Immature natural killer cell (primary cell): ENCODE data around the gene ADH6. TPM values are rescaled to one million over a fixed set of nuclear protein-coding genes. Genes with fewer than 3 reads are reported as not detected.
"Not testable (repeated sequence)": the region's sequence is repeated elsewhere in the genome, so short reads cannot be mapped to it uniquely, and the experiment has no call there.

Experiments used
- DNase-seq, 3 donors: peaks; one replicate each; pipeline ENCODE4 v3.0.0; 2022; ENCODE audit warnings: mixed read lengths in 1 of 3
- H3K27ac Mint-ChIP-seq, 6 donors: one replicate each; pipeline ENCODE4 v1.8.0; 2020; ENCODE audit warnings: mixed read lengths in 6 of 6, mild to moderate bottlenecking in 5 of 6, inconsistent platforms in 4 of 6, moderate library complexity in 3 of 6
- H3K27me3 Mint-ChIP-seq, 3 donors: one replicate each; pipeline ENCODE4 v1.8.0; 2020 to 2021; ENCODE audit warnings: low read depth in 3 of 3, mild to moderate bottlenecking in 3 of 3, mixed read lengths in 3 of 3, moderate library complexity in 3 of 3, inconsistent platforms in 1 of 3
- H3K36me3 Mint-ChIP-seq, 3 donors: one replicate each; pipeline ENCODE4 v1.8.0; 2020; ENCODE audit warnings: mixed read lengths in 3 of 3, inconsistent platforms in 2 of 3, mild to moderate bottlenecking in 2 of 3
- H3K4me1 Mint-ChIP-seq, 2 donors: one replicate each; pipeline ENCODE4 v1.8.0; 2020; ENCODE audit warnings: inconsistent platforms in 2 of 2, mild to moderate bottlenecking in 2 of 2, mixed read lengths in 2 of 2, moderate library complexity in 1 of 2
- H3K4me3 Mint-ChIP-seq, 5 donors: one replicate each; pipeline ENCODE4 v1.8.0; 2020; ENCODE audit warnings: mild to moderate bottlenecking in 5 of 5, mixed read lengths in 5 of 5, inconsistent platforms in 3 of 5, moderate library complexity in 3 of 5
- H3K9me3 Mint-ChIP-seq, 6 donors: one replicate each; pipeline ENCODE4 v1.8.0; 2020; ENCODE audit warnings: mild to moderate bottlenecking in 6 of 6, mixed read lengths in 6 of 6, inconsistent platforms in 4 of 6, moderate library complexity in 3 of 6
- polyA plus RNA-seq, 3 donors: library from polyadenylated mRNA; unstranded; fragments of 300-500 nt; fragmentation: Illumina TruSeq; gene quantifications; one replicate each; pipeline ENCODE4 v1.2.3, GENCODE V29; 2021

ADH6 gene
- polyA plus RNA-seq = not detected

GRCh38 chr4:99219072-99219471 lies at the start of gene ADH6:
TSS of gene ADH6 (minus strand) at chr4:99219246. CDS start at chr4:99219152, 94 bp downstream.
- Mint-ChIP-seq H3K9me3 (peaks cover 0 to 9% (median 5%) of the 10 kb centered on the region in 6 donors), H3K27me3 (peaks cover 0 to 6% (median 0%) of the 10 kb centered on the region in 3 donors), H3K4me3 (no peak within 1 kb of the TSS), H3K36me3 (peaks cover 0 to 3% (median 0%) of the 10 kb centered on the region in 3 donors), H3K4me1 (peaks cover 0 to 2% of the 10 kb centered on the region in 2 donors), H3K27ac (peak within 1 kb of the TSS in 2 of 6 donors; percentile 3 to 26)
- DNase-seq = no peak

GRCh38 chr4:99264927-99265326 lies 45.9 kb upstream of the ADH6 start:
- no peak overlapping the region for H3K4me3 Mint-ChIP-seq
- H3K27ac Mint-ChIP-seq = no peak overlapping the region
- no peaks in the 10 kb centered on the region for H3K4me1 Mint-ChIP-seq
- DNase-seq = no peak
- peaks cover 9 to 20% (median 16%) of the 10 kb centered on the region in 6 donors for H3K9me3 Mint-ChIP-seq
- H3K36me3 Mint-ChIP-seq = peaks cover 0 to 8% (median 3%) of the 10 kb centered on the region in 3 donors
- H3K27me3 Mint-ChIP-seq = peaks cover 0 to 4% (median 0%) of the 10 kb centered on the region in 3 donors

DNA sequence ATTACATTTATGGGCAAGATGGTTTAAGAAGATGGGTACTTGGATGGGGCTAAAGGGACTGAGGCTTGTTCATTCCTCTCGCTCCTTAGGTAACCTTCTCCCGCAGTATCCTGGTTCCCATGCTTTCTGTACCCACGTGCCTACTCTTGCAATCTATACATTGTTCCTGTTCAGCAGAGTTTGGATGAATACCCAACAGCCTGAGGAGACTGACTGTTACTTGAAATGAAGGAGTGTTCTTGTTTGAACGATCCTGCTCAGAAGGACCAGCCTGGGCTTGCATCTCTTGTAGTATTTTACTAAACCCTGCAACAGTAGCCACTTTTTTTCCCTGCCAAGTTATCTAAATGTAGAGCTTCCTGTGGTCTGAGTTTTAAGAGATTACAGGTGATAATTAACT lies 33.7 kb upstream of the ADH6 start:
- DNase-seq = no peak
- H3K36me3 Mint-ChIP-seq = peaks cover 0 to 4% (median 0%) of the 10 kb centered on the region in 3 donors
- H3K4me3 Mint-ChIP-seq = no peak overlapping the region
- peaks cover 2 to 17% (median 6%) of the 10 kb centered on the region in 6 donors for H3K9me3 Mint-ChIP-seq
- peaks cover 0 to 7% (median 3%) of the 10 kb centered on the region in 3 donors for H3K27me3 Mint-ChIP-seq
- no peak overlapping the region for H3K27ac Mint-ChIP-seq
- no peaks in the 10 kb centered on the region for H3K4me1 Mint-ChIP-seq

DNA sequence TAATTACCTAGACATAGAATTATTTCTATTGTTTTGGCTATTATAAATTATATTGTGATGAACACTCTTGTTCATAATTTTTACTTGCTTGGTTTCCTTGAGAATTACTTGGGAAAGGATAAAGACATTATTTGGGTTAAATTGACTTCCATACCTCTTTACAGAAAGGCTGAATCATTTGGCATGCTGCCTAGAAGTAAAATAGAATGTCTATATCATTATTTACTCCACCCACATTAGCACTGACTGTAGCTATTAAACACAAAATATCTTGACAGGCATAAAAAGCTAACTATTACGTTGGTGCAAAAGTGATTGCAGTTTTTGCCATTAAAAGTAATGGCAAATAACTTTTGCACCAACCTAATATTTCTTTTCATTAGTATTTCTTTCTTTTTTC lies 29.7 kb upstream of the ADH6 start:
- Mint-ChIP-seq H3K4me1 (no peaks in the 10 kb centered on the region), H3K9me3 (peaks cover 12 to 38% (median 24%) of the 10 kb centered on the region in 6 donors), H3K36me3 (no peaks in the 10 kb centered on the region), H3K4me3 (no peak overlapping the region), H3K27ac (no peak overlapping the region), H3K27me3 (peaks cover 0 to 5% (median 0%) of the 10 kb centered on the region in 3 donors)
- DNase-seq = no peak

DNA sequence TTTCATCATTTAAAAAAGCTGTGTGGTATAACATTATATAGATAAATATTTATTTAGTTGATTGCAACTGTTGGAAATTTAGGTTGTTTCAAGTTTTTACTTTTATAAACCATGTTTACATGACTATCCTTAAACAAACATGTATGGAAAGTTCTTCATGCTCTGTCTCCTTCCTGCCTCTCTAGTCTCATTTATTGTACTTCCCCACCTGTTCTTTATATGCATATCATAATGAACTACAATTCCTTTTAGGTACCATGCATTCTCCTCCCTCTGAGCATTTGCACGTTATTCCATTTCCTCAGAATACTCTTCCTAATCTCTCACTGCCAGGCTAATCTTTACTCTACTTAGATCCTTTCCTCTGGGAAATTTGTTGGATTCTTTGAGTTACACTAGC lies 16.9 kb upstream of the ADH6 start:
- H3K27me3 Mint-ChIP-seq = peaks cover 1 to 5% (median 2%) of the 10 kb centered on the region in 3 donors
- H3K36me3 Mint-ChIP-seq = no peaks in the 10 kb centered on the region
- H3K9me3 Mint-ChIP-seq = peaks cover 0 to 30% (median 11%) of the 10 kb centered on the region in 6 donors

GRCh38 chr4:99234331-99235010 lies 15.4 kb upstream of the ADH6 start:
- Mint-ChIP-seq H3K36me3 (no peaks in the 10 kb centered on the region), H3K4me1 (peaks cover 8 to 18% of the 10 kb centered on the region in 2 donors), H3K9me3 (peaks cover 0 to 32% (median 20%) of the 10 kb centered on the region in 6 donors), H3K27ac (no peak overlapping the region), H3K4me3 (no peak overlapping the region), H3K27me3 (peaks cover 0 to 5% (median 1%) of the 10 kb centered on the region in 3 donors)
- no peak for DNase-seq

More for the DNA sequence above, 16.9 kb upstream of the ADH6 start:
- Mint-ChIP-seq H3K4me1 (peaks cover 0 to 4% of the 10 kb centered on the region in 2 donors), H3K27ac (no peak overlapping the region), H3K4me3 (no peak overlapping the region)
- no peak for DNase-seq

DNA sequence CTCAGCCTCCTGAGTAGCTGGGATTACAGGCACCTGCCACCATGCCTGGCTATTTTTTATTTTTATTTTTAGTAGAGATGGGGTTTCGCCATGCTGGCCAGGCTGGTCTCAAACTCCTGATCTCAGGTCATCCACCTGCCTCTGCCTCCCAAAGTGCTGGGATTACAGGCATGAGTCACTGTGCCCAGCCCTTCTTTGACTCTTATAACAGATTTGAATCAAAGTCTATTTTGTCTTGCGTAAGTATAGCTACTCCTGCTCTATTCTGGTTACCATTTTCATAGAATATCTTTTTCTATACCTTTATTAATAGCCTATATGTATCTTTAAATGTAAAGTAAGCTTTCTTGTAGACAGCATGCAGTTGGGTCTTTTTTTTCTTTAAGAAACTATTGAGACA lies 14.4 kb upstream of the ADH6 start:
- H3K27me3 Mint-ChIP-seq, H3K36me3 Mint-ChIP-seq, DNase-seq, H3K27ac Mint-ChIP-seq, H3K4me3 Mint-ChIP-seq: not testable (repeated sequence)
- Mint-ChIP-seq H3K9me3 (peaks cover 6 to 38% (median 19%) of the 10 kb centered on the region in 6 donors), H3K4me1 (peaks cover 8 to 18% of the 10 kb centered on the region in 2 donors)

GRCh38 chr4:99228706-99229105 lies 9.7 kb upstream of the ADH6 start:
- H3K27me3 Mint-ChIP-seq, H3K4me3 Mint-ChIP-seq, DNase-seq, H3K36me3 Mint-ChIP-seq, H3K27ac Mint-ChIP-seq: not testable (repeated sequence)
- Mint-ChIP-seq H3K9me3 (peaks cover 4 to 40% (median 17%) of the 10 kb centered on the region in 6 donors), H3K4me1 (peaks cover 8 to 18% of the 10 kb centered on the region in 2 donors)

DNA sequence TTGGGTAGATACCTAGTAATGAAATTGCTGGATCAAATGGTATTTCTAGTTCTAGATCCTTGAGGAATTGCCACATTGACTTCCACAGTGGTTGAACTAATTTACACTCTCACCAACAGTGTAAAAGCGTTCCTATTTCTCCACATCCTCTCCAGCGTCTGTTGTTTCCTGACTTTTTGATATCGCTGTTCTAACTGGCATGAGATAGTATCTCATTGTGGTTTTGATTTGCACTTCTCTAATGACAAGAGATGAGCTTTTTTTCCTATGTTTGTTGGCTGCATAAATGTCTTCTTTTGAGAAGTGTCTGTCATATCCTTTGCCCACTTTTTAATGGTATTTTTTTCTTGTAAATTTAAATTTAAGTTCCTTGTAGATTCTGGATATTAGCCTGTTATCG lies 8.6 kb upstream of the ADH6 start:
- peaks cover 4 to 40% (median 17%) of the 10 kb centered on the region in 6 donors for H3K9me3 Mint-ChIP-seq
- not testable (repeated sequence) for H3K36me3 Mint-ChIP-seq

GRCh38 chr4:99221980-99222379 lies 2.9 kb upstream of the ADH6 start:
- Mint-ChIP-seq H3K27me3 (peaks cover 0 to 6% (median 4%) of the 10 kb centered on the region in 3 donors), H3K36me3 (peaks cover 0 to 3% (median 3%) of the 10 kb centered on the region in 3 donors), H3K4me1 (peaks cover 0 to 2% of the 10 kb centered on the region in 2 donors), H3K27ac (no peak overlapping the region), H3K9me3 (peaks cover 0 to 17% (median 7%) of the 10 kb centered on the region in 6 donors), H3K4me3 (no peak overlapping the region)
- no peak for DNase-seq

More for the DNA sequence above, 8.6 kb upstream of the ADH6 start:
- not testable (repeated sequence) for H3K27me3 Mint-ChIP-seq, H3K4me3 Mint-ChIP-seq, DNase-seq, H3K27ac Mint-ChIP-seq
- H3K4me1 Mint-ChIP-seq = peaks cover 8 to 18% of the 10 kb centered on the region in 2 donors

GRCh38 chr4:99219479-99219878 lies 433 bp upstream of the ADH6 start:
- no peak for DNase-seq
- Mint-ChIP-seq H3K36me3 (peaks cover 0 to 3% (median 0%) of the 10 kb centered on the region in 3 donors), H3K4me1 (peaks cover 0 to 2% of the 10 kb centered on the region in 2 donors), H3K9me3 (peaks cover 0 to 9% (median 5%) of the 10 kb centered on the region in 6 donors), H3K4me3 (no peak overlapping the region), H3K27me3 (peaks cover 0 to 6% (median 0%) of the 10 kb centered on the region in 3 donors), H3K27ac (peak overlapping the region in 1 of 6 donors; percentile 26)

DNA sequence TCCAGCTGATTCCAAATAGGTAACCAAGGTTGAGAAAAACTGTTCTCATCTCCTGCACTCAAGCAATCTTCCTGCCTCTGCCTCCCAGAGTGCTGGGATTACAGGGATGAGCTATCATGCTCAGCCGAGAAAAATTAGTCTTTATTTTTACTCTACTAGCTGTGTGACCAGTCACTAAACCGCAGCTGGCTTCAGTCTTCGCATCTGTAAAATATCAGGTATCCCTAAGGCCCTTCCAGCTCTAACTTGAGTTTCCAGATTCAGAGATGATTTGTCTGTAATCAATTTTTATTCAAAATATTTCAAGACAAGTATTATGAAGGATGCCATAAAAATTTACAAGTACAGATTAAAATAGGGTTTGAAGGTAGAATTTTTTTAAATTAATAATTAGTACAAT lies 3.5 kb downstream of the ADH6 start:
- peaks cover 0 to 2% of the 10 kb centered on the region in 2 donors for H3K4me1 Mint-ChIP-seq
- no peak for DNase-seq
- H3K27me3 Mint-ChIP-seq = peaks cover 0 to 1% (median 0%) of the 10 kb centered on the region in 3 donors
- no peak overlapping the region for H3K27ac Mint-ChIP-seq
- H3K36me3 Mint-ChIP-seq = peaks cover 0 to 6% (median 3%) of the 10 kb centered on the region in 3 donors
- H3K9me3 Mint-ChIP-seq = peaks cover 0 to 10% (median 4%) of the 10 kb centered on the region in 6 donors
- no peak overlapping the region for H3K4me3 Mint-ChIP-seq

DNA sequence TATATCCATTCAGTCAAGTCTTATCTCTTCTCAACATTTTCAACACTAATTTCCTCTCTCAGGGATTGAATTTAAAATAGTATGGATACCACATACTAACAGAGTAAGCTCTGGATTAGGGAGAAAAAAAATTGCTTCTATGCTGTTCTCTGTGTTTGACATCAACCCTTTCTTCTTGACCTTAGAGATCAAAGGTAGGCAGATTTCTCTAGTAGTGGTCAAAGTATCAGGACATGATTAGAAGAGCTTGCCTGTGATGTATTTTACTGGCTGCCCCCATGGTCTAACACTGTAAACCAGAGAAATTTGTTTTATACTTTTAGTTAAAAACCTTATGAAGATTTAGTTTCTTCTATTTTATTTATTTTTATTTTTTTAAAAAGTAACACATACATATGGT lies 8.3 kb downstream of the ADH6 start:
- H3K4me3 Mint-ChIP-seq = no peak overlapping the region
- peaks cover 0 to 3% (median 3%) of the 10 kb centered on the region in 3 donors for H3K36me3 Mint-ChIP-seq
- H3K27me3 Mint-ChIP-seq = peaks cover 0 to 6% (median 0%) of the 10 kb centered on the region in 3 donors
- no peak overlapping the region for H3K27ac Mint-ChIP-seq
- no peaks in the 10 kb centered on the region for H3K4me1 Mint-ChIP-seq
- DNase-seq = no peak
- H3K9me3 Mint-ChIP-seq = peaks cover 0 to 7% (median 0%) of the 10 kb centered on the region in 6 donors

- Mint-ChIP-seq H3K27me3 (peaks cover 0 to 6% (median 0%) of the 10 kb centered on the region in 3 donors), H3K27ac (no peak overlapping the region), H3K36me3 (peaks cover 0 to 3% (median 3%) of the 10 kb centered on the region in 3 donors), H3K4me1 (no peaks in the 10 kb centered on the region), H3K4me3 (no peak overlapping the region), H3K9me3 (peaks cover 0 to 4% (median 0%) of the 10 kb centered on the region in 6 donors)
- no peak for DNase-seq
Measured at GRCh38 chr4:99209671-99210070, 9.4 kb downstream of the ADH6 start.
